GM18517 (cell line): ENCODE results near the gene ITIH3.

Experiments used
- ATAC-seq: cut with Tn5 transposase; IDR thresholded peaks from one replicate; pipeline ENCODE4 v1.9.1; 2021; ENCODE audit warnings: mild to moderate bottlenecking, moderate library complexity; ENCODE audit not compliant: unreplicated experiment

ITIH3 gene

GRCh38 chr3:52820736-52821135, 26.1 kb downstream of the ITIH3 start:
- ATAC-seq = no peak

- ATAC-seq = no peak
Measured at GRCh38 chr3:52822363-52822762, 27.8 kb downstream of the ITIH3 start.

GRCh38 chr3:52824037-52824436, 29.4 kb downstream of the ITIH3 start:
- ATAC-seq = no peak

- ATAC-seq = no peak
Measured at GRCh38 chr3:52827441-52827840, 32.8 kb downstream of the ITIH3 start.

- no peak for ATAC-seq
Measured at GRCh38 chr3:52827866-52828376, 33.3 kb downstream of the ITIH3 start.

- no peak for ATAC-seq
Measured at GRCh38 chr3:52829482-52829881, 34.9 kb downstream of the ITIH3 start.

- ATAC-seq = no peak
Measured at GRCh38 chr3:52829906-52830463, 35.4 kb downstream of the ITIH3 start.

GRCh38 chr3:52830535-52831258, 36.1 kb downstream of the ITIH3 start, which contains the start of gene ITIH4:
TSS of gene ITIH4 (minus strand) at chr3:52830672. CDS start at chr3:52830642, 30 bp downstream.
- ATAC-seq = no peak

- no peak for ATAC-seq
Measured at GRCh38 chr3:52831500-52832301, 37.1 kb downstream of the ITIH3 start.

GRCh38 chr3:52833202-52833601, 38.6 kb downstream of the ITIH3 start:
- ATAC-seq = no peak

- ATAC-seq = no peak
Measured at GRCh38 chr3:52834871-52835501, 40.4 kb downstream of the ITIH3 start, which contains the start of gene MUSTN1. TSS of gene MUSTN1 (minus strand) at chr3:52835019. CDS start at chr3:52834948, 71 bp downstream.

GRCh38 chr3:52835766-52836470, 41.3 kb downstream of the ITIH3 start:
- ATAC-seq = no peak

- ATAC-seq = no peak
Measured at GRCh38 chr3:52836471-52836845, 41.9 kb downstream of the ITIH3 start.

- no peak for ATAC-seq
Measured at GRCh38 chr3:52836986-52837385, 42.4 kb downstream of the ITIH3 start.

GRCh38 chr3:52838561-52839267, 44.1 kb downstream of the ITIH3 start:
- ATAC-seq = no peak

GRCh38 chr3:52839268-52839575, 44.6 kb downstream of the ITIH3 start:
- no peak for ATAC-seq

GRCh38 chr3:52839892-52840545, 45.4 kb downstream of the ITIH3 start:
- no peak for ATAC-seq

GRCh38 chr3:52841211-52841980, 46.8 kb downstream of the ITIH3 start:
- ATAC-seq = no peak

- ATAC-seq = no peak
Measured at GRCh38 chr3:52841981-52842340, 47.4 kb downstream of the ITIH3 start.
